GM12873 (cell line): ENCODE measurements around the gene ARHGAP1.

Experiments
- CTCF ChIP-seq: IDR thresholded peaks from 2 replicates; pipeline ENCODE4 v1.5.1; 2012; ENCODE audit warnings: low read depth, mild to moderate bottlenecking, moderate library complexity, low read length, control low read depth; ENCODE audit not compliant: insufficient read depth; ENCODE audit errors: missing control alignments

ARHGAP1 gene

GRCh38 chr11:46700241-46701077 is at the start of gene ARHGAP1, which contains the start of gene ZNF408:
Gene ARHGAP1, minus strand, starts transcription at chr11:46700619. Its CDS starts 4,512 bp downstream, at chr11:46696107.
Gene ZNF408, plus strand, starts transcription at chr11:46701031. Its CDS starts 17 bp downstream, at chr11:46701048.
- no peak for TF ChIP-seq CTCF

GRCh38 chr11:46747150-46747549 is 46.7 kb upstream of the ARHGAP1 start:
- no peak for TF ChIP-seq CTCF

GRCh38 chr11:46745995-46746394 is 45.6 kb upstream of the ARHGAP1 start:
- TF ChIP-seq CTCF, result no peak

DNA sequence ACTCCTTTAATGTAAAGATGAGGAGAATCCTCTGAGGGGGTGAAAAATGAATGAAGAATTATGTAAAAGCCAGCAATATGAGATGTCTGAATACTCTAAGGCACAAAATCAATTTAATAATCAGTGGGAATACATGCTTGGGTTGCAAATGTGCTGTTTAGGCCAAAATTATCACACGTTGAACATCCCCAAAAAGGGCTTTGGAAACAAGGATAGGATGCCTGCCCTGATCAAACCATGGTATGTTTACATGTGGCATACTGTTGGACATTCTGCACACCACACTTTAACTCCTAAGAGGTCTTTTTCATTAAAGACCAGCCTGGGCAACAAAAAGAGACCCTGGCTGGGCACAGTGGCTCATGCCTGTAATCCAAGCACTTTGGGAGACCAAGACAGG is 44.9 kb upstream of the ARHGAP1 start:
- TF ChIP-seq CTCF, result no peak

GRCh38 chr11:46743693-46744339 is 43.4 kb upstream of the ARHGAP1 start:
- TF ChIP-seq CTCF, result no peak

- TF ChIP-seq CTCF, result no peak
These were observed 42.6 kb upstream of the ARHGAP1 start for GRCh38 chr11:46743043-46743442.
